HG03442 (cell line): ENCODE measurements around the gene APOE.
"Not testable (repeated sequence)": the region's sequence is repeated elsewhere in the genome, so short reads cannot be mapped to it uniquely, and the experiment has no call there.

ENCODE experiments used
- ATAC-seq: cut with Tn5 transposase; IDR thresholded peaks from one replicate; pipeline ENCODE4 v1.9.1; 2021; ENCODE audit warnings: mild to moderate bottlenecking, moderate library complexity; ENCODE audit not compliant: unreplicated experiment

The APOE gene

DNA sequence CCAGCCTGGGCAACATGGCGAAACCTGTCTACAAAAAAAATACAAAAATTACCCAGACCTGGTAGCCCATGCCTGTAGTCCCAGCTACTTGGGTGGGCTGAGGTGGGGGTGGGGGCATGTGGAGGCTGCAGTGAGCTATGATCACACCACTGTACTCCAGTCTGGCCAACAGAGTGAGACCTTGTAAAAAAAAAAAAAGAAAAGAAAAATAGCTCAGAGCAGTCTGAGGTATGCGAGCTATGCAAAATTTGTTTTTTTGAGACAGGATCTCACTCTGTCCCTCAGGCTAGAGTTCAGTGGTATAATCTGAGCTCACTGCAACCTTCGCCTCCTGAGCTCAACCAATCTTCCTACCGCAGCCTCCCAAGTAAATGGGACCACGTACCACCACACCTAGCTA lies 21.7 kb upstream of the APOE start:
- ATAC-seq, result no peak

DNA sequence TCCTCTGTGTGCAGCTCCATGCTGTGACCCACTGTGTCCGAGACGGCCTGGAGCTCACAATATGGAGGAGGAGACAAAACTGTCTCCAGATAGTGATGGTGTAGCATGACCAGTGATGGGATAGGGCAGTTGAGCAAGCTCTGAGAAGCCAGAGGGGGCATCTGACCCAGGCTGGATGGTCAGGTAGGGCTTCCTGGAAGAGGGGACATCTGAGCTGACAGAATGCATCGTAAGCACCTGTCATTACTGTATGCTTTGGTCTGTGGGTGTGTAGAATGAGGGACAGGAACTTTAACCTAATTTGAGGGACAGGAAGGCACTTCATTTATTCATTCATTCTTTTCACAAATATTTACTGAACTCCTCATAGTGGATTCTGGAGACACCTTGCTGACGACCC lies 21.0 kb upstream of the APOE start:
- no peak for ATAC-seq

DNA sequence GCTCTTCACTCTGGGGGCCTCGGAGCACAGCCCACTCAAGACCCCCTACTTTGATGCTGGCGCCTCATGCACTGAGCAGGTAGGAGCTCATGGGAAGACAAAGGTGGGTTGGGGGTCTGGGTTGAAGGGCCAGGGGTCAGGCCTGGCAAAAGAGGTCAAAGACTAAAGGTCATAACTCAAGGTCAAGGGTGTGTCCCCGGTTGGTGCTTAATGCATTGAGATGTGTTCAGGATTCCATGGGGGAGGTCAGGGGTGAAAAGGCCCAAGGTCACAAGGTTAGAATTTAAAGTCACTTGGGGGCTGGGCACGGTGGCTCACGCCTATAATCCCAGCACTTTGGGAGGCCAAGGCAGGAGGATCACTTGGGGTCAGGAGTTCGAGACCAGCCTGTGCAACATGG lies 19.5 kb upstream of the APOE start:
- ATAC-seq, result no peak

DNA sequence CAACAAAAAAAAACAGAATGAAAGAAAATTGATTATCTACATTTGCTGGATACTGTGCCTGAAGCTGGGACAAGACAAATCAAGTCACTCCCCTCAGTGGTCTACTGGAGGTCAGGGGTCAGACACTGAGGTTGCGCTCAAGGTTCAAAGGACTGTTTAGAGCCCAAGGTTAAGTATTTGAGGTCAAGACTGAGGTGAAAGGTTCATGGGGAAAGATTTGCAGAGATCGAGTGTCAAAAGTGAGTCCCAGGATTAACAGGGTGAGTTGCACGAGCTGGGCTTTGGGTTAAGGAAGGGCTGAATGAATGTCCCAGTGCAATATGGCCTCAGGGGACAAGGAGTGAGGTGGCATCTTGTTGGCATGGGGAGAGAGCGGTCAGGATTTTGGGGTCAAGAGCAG lies 17.9 kb upstream of the APOE start:
- ATAC-seq, result no peak

DNA sequence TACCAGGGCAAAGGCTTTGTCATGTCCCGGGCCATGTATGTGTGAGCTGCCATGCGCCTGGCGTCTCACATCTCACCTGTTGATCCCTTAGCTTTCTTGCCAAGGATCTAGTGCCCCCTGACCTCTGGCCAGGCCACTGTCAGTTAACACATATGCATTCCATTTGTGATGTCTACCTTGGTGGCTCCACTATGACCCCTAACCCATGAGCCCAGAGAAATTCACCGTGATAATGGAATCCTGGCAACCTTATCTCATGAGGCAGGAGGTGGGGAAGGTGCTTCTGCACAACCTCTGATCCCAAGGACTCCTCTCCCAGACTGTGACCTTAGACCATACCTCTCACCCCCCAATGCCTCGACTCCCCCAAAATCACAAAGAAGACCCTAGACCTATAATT lies 17.3 kb upstream of the APOE start:
- ATAC-seq, result not testable (repeated sequence)

DNA sequence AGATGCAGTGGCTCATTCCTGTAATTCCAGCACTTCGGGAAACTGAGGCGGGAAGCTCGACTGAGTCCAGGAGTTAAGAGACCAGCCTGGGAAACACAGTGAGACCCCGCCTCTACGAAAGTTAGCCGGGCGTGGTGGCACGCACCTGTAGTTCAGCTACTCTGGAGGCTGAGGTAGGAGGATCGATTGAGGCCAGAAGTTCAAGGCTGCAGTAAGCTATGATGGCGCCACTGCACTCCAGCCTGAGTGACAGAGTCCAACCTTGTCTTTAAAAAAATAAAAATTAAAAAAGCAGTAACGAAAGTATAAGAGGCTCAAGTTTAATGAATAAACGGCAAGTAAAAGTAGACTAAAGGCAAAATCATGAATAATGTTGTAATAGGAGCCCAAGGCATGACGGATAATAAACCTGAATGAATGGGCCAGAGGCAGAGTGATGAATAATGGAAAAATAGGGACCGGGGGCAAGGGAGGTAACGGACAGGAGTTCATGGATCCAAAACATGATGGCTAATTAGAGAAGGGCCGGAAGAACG lies 15.7 kb upstream of the APOE start:
- no peak for ATAC-seq

DNA sequence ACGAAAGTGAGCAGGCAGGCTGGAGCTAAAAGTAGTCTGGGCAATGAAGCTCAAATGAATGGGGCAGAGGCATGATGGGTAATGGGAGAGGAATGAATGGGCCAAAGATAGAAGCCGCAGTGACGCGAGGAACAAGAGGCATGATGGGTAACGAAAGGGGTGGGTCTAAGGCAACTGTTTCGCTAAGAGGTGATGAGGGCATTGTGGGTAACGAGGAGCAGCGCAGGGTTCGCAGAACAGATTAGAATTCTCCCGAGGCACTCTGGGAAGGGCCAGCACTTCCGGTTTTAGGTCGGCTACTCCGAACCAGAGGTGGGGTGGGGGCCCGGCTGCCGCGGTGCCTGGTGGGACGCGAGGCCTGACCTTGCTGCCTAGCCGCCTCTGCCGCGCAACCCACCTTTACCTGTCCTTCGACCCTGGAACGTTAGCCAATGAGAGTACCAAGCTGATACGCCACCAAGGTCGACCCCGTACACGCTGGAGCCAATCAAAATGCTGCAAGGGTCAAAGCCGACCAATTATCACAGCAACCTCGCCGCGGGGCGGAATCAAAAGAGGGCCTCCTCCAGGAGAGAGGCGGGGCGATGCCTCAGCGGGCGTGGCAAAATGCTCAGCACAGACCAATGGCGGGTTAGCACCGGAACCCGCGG lies 15.1 kb upstream of the APOE start:
- ATAC-seq, result peak; percentile 75

DNA sequence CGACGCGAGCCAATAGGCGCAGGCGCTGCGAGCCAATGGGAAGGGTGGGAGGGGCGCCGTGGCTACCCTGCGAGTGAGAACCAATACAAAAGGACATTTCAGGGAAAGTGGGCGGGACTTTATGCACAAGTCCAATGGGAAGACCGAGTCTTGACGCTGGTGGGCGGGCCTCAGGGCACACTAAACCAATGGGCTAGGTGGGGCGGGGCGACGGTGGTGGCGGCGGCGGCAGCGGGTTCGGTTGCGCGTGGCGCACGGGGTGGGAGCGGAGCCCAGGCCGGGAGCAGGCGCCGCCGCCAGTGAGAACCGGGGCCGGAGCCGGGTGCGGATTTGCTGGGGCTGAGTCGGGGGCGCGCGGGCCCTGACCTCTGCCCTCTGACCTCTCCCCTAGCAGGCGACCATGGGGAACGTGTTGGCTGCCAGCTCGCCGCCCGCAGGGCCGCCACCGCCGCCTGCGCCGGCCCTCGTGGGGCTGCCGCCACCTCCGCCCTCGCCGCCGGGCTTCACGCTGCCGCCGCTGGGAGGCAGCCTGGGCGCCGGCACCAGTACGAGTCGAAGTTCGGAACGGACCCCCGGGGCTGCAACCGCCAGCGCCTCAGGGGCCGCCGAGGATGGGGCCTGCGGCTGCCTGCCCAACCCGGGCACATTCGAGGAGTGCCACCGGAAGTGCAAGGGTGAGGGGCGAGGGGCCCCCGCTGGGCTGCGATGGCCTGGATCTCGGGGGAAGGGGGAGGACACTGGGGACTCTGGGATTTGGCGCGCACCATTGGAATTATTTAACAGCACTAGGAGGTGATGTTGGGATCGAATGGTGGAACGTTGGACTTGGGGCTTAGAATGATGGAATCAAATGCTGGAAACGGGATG lies 14.3 kb upstream of the APOE start, which contains the start of gene TOMM40:
TSS of gene TOMM40 (plus strand) at position 239 of the 867 bp plus-strand sequence. CDS start at position 401, 162 bp downstream.
- ATAC-seq, result peak; percentile 57

DNA sequence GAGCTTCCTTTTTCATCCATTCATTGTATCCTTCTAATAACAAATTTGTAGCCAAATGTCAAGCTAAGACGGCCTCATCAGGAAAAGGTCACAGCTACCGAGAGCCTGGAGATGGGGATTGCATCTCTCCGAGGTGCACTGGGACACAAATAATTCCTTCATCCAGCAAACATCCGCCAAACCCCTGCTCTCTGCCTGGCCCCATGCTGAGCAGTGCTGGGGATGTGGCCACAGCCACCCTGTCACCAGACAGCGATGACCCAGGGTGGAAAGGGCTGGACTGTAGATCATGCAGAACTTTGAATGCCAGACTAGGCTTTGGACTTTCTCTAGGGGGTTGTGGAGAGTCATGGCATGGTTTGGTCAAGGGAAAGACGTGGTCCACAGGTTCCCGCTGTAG lies 12.7 kb upstream of the APOE start:
- no peak for ATAC-seq

DNA sequence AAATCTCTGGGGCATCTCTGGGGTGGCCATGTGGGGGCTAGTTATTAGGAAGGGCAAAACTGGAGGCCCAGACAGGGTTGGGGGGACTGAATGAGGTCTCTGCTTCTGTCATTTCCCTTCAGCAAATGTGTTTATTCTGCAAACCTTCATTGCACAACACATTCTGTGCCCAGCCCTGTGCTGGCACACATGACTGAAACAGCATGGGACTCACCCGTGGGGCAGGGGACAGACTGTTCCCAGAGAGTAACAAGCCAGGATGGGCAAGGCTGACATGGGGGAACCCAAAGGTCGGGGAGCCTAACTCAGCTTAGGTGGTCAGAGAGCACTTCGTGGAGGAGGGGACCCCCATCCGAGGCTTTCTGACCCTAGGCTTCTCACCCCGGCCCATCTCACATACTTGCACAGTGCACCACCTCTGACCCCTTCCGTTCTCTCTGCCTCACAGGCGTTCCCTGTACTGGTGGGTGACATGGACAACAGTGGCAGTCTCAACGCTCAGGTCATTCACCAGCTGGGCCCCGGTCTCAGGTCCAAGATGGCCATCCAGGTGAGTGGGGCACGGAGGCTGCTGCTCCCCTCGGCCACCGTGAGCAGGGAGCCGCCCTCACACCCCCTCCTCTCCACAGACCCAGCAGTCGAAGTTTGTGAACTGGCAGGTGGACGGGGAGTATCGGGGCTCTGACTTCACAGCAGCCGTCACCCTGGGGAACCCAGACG lies 12.1 kb upstream of the APOE start:
- ATAC-seq, result no peak

DNA sequence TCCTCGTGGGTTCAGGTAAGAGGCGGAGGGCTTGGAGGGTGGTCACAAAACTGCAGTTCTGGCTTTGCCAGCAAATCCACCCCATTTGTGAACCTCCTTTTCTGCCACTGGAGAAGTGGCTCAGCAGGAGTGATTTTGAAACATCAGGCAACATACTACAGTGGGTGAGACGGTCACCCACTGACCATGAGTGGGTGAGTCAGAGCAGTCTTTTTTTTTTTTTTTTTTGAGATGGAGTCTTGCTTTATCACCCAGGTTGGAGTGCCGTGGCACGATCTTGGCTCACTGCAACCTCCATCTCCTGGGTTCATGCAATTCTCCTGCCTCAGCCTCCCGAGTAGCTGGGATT lies 11.6 kb upstream of the APOE start:
- ATAC-seq, result no peak

DNA sequence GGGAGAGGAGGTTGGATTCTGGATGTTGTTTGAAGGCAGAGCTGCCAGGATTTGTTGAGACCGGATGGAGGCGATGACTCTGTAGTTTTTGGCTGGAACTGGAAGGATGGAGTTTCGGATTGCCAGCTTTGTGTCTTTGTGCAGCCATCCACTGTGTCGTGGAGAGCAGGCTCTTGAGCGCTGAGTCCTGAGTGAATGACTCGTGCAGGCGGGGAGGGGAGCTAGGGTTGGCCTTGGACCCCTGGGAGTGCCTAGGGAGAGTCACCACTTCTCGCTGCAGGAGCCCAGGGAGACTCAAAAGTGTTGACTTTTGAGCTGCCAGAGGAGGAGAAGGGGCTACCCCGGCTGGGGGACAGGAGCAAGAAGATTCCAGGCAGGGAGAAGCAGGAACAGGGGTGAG lies 10.7 kb upstream of the APOE start:
- no peak for ATAC-seq

DNA sequence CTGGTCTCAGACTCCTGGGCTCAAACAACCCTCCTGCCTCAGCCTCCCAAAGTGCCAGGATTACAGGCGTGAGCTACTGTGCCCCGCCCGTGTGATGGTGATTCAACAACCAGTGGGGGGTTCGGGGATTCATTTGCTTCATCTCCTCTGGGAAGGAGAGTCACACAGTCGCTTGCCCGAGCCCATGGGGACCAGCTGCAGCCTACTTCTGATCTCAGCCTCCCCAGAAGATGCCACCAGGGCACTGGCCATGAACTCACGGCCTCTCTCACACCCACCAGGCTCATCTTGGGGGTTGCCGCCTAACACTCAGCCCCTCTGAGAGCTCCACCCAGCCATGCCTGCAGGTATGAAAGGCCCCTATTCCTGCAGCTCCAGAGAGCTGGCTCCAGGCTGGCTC lies 7.8 kb upstream of the APOE start:
- ATAC-seq, result no peak

DNA sequence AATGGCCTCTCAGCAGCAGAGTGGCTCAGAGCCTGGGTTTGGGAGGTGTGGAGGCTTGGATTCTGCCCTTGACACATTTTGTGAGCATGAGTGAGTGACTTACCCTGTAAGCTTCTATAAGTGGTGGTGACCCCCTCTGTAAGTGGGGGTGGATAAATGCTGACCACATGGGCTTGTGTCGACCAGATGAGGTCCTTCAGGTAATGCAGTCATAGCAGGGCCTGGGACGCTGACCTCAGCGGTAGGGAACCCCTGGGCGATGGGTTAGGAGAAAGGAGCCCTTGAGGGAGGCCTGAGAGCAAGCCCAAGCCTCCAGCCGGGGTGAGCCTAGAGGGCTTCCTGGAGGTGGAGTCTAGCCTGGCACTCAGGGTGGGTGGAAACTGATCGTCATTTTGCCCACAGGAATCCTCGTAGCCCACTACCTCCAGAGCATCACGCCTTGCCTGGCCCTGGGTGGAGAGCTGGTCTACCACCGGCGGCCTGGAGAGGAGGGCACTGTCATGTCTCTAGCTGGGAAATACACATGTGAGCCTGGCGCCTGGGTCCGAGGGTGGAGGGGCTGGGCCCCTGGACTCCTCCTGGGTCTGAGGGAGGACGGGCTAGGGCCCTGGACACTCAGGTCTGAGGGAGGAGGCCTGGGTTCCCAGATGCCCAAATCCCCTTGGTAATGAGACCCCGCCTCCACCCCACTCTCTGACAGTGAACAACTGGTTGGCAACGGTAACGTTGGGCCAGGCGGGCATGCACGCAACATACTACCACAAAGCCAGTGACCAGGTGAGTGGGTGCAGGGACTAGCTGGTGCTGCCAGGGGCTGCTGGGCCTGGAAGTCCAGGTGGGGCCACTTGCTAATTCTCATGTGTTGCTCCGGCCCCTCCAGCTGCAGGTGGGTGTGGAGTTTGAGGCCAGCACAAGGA lies 5.0 kb upstream of the APOE start:
- no peak for ATAC-seq

DNA sequence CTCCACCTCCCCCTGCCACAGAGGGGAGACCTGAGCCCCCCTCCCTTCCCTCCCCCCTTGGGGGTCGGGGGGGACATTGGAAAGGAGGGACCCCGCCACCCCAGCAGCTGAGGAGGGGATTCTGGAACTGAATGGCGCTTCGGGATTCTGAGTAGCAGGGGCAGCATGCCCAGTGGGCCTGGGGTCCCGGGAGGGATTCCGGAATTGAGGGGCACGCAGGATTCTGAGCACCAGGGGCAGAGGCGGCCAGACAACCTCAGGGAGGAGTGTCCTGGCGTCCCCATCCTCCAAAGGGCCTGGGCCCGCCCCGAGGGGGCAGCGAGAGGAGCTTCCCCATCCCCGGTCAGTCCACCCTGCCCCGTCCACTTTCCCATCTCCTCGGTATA lies 2.4 kb upstream of the APOE start:
- no peak for ATAC-seq

DNA sequence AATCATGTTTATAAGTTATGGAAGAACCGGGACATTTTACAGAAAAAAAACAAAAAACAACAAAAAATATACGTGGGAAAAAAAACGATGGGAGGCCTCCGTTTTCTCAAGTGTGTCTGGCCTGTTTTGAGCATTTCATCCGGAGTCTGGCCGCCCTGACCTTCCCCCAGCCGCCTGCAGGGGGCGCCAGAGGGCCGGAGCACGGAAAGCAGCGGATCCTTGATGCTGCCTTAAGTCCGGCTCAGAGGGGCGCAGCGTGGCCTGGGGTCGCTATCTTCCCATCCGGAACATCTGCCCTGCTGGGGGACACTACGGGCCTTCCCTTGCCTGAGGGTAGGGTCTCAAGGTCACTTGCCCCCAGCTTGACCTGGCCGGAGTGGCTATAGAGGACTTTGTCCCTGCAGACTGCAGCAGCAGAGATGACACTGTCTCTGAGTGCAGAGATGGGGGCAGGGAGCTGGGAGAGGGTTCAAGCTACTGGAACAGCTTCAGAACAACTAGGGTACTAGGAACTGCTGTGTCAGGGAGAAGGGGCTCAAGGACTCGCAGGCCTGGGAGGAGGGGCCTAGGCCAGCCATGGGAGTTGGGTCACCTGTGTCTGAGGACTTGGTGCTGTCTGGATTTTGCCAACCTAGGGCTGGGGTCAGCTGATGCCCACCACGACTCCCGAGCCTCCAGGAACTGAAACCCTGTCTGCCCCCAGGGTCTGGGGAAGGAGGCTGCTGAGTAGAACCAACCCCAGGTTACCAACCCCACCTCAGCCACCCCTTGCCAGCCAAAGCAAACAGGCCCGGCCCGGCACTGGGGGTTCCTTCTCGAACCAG lies 1.8 kb upstream of the APOE start:
- ATAC-seq, result no peak

DNA sequence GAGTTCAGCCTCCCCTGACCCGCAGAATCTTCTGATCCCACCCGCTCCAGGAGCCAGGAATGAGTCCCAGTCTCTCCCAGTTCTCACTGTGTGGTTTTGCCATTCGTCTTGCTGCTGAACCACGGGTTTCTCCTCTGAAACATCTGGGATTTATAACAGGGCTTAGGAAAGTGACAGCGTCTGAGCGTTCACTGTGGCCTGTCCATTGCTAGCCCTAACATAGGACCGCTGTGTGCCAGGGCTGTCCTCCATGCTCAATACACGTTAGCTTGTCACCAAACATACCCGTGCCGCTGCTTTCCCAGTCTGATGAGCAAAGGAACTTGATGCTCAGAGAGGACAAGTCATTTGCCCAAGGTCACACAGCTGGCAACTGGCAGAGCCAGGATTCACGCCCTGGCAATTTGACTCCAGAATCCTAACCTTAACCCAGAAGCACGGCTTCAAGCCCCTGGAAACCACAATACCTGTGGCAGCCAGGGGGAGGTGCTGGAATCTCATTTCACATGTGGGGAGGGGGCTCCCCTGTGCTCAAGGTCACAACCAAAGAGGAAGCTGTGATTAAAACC lies 1.1 kb upstream of the APOE start:
- no peak for ATAC-seq

DNA sequence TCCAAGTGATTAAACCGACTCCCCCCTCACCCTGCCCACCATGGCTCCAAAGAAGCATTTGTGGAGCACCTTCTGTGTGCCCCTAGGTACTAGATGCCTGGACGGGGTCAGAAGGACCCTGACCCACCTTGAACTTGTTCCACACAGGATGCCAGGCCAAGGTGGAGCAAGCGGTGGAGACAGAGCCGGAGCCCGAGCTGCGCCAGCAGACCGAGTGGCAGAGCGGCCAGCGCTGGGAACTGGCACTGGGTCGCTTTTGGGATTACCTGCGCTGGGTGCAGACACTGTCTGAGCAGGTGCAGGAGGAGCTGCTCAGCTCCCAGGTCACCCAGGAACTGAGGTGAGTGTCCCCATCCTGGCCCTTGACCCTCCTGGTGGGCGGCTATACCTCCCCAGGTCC lies 2.0 kb downstream of the APOE start:
- no peak for ATAC-seq

DNA sequence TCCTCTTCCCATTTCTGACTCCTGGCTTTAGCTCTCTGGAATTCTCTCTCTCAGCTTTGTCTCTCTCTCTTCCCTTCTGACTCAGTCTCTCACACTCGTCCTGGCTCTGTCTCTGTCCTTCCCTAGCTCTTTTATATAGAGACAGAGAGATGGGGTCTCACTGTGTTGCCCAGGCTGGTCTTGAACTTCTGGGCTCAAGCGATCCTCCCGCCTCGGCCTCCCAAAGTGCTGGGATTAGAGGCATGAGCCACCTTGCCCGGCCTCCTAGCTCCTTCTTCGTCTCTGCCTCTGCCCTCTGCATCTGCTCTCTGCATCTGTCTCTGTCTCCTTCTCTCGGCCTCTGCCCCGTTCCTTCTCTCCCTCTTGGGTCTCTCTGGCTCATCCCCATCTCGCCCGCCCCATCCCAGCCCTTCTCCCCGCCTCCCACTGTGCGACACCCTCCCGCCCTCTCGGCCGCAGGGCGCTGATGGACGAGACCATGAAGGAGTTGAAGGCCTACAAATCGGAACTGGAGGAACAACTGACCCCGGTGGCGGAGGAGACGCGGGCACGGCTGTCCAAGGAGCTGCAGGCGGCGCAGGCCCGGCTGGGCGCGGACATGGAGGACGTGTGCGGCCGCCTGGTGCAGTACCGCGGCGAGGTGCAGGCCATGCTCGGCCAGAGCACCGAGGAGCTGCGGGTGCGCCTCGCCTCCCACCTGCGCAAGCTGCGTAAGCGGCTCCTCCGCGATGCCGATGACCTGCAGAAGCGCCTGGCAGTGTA lies 2.7 kb downstream of the APOE start:
- no peak for ATAC-seq
